Fibroblast of peridontal ligament (primary cell): ENCODE data around the gene TRMT2A.

ENCODE experiments used
- DNase-seq: peaks from one replicate; pipeline ENCODE4 v3.0.0-alpha.2; 2010; ENCODE audit errors: extremely low read depth

TRMT2A gene

DNA sequence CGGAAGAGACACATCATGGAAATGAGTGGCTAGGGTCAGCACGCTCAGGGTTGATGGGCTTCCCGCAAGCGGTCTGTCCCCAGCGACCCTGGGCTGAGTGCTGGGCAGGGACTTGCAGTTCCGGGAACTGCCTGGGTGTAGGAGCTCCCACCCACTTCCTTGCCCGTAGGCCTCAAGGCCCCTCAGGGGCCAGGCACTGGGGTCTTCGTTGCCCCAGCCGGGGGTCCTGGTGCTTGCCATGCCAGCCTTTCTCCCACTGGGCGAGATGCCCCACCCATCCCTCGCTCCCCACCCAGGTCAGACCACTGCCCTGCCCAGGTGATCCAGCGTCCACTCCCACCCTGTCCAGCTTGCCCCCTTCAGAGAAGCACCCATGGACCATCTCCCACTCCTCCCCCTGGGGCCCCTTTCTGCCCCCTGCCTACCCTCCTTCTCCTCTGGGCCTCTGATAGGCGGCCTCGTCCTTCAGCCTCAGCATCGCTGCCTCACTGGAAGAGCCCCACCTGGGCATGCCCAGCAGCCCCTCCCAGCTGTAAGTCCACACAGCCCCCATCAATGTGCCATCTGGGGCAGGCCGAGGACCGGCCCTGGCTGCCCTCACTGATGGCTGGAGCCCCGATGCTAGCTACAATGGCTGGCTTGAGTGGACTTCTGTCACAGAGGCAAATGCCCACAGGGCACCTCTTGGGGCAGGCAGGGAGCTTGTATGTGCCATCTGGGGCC, 54.8 kb downstream of the TRMT2A start:
- DNase-seq, result no peak
